Mammary epithelial cell (primary cell): ENCODE data around the gene POLR3G.

Source experiments
- CTCF ChIP-seq, 2 donors: IDR thresholded peaks in 1 of 2; conservative IDR thresholded peaks in 1 of 2; 2 replicates each; pipeline ENCODE4 v1.5.1; 2011 to 2012; ENCODE audit warnings: inconsistent platforms in 2 of 2, low read length in 2 of 2, mild to moderate bottlenecking in 2 of 2, control low read depth in 1 of 2, low read depth in 1 of 2; ENCODE audit not compliant: insufficient read depth in 1 of 2; ENCODE audit errors: extremely low read depth in 1 of 2
- EZH2 ChIP-seq: IDR thresholded peaks from 2 replicates; pipeline ENCODE4 v1.6.1; 2012; ENCODE audit warnings: low read length, inconsistent platforms, borderline replicate concordance

- TF ChIP-seq CTCF (conservative IDR thresholded peaks at IDR 0.05 in 1 of 2, IDR thresholded peaks at IDR 0.05 in 1 of 2; ENCODE audit: extremely low read depth in 1 of 2, insufficient read depth in 1 of 2, low read depth in 1 of 2, low read length in 2 of 2) (no peak), EZH2 (no peak)
These were observed 3.1 kb downstream of the POLR3G start for GRCh38 chr5:90477621-90478215.
